HG03135 (cell line): Measurements from ENCODE around the gene SLC44A2.
A peak's percentile ranks its signal among the peaks of the same experiment; 100 is the strongest.
"Not testable (repeated sequence)": the region's sequence is repeated elsewhere in the genome, so short reads cannot be mapped to it uniquely, and the experiment has no call there.

ENCODE experiments used
- ATAC-seq: cut with Tn5 transposase; IDR thresholded peaks from one replicate; pipeline ENCODE4 v1.9.1; 2021; ENCODE audit warnings: mild to moderate bottlenecking, moderate library complexity; ENCODE audit not compliant: unreplicated experiment

Gene SLC44A2

GRCh38 chr19:10648360-10648759 lies 23.0 kb downstream of the SLC44A2 start:
- ATAC-seq: no peak

GRCh38 chr19:10651851-10652250 lies 26.5 kb downstream of the SLC44A2 start:
- no peak for ATAC-seq

GRCh38 chr19:10653482-10653731 lies 28.1 kb downstream of the SLC44A2 start:
- no peak for ATAC-seq

- peak; percentile 72 for ATAC-seq
Measured at GRCh38 chr19:10653732-10654609, 28.6 kb downstream of the SLC44A2 start, which contains the start of gene ILF3. Gene ILF3, plus strand, starts transcription at chr19:10654346. Its CDS starts 16,260 bp downstream, at chr19:10670606.

GRCh38 chr19:10654610-10655456 lies 29.5 kb downstream of the SLC44A2 start:
- ATAC-seq: no peak

GRCh38 chr19:10655457-10656312 lies 30.3 kb downstream of the SLC44A2 start:
- ATAC-seq: no peak

- no peak for ATAC-seq
Measured at GRCh38 chr19:10660346-10660745, 35.0 kb downstream of the SLC44A2 start.

- no peak for ATAC-seq
Measured at GRCh38 chr19:10661946-10662345, 36.6 kb downstream of the SLC44A2 start.

- ATAC-seq: no peak
Measured at GRCh38 chr19:10662384-10663251, 37.3 kb downstream of the SLC44A2 start.

- ATAC-seq: not testable (repeated sequence)
Measured at GRCh38 chr19:10663252-10663563, 37.9 kb downstream of the SLC44A2 start.

GRCh38 chr19:10667867-10668266 lies 42.5 kb downstream of the SLC44A2 start:
- ATAC-seq: no peak

- no peak for ATAC-seq
Measured at GRCh38 chr19:10669246-10669645, 43.9 kb downstream of the SLC44A2 start.

- no peak for ATAC-seq
Measured at GRCh38 chr19:10670182-10670581, 44.8 kb downstream of the SLC44A2 start.

GRCh38 chr19:10670876-10671804 lies 45.8 kb downstream of the SLC44A2 start:
- ATAC-seq: no peak

GRCh38 chr19:10671922-10672321 lies 46.6 kb downstream of the SLC44A2 start:
- not testable (repeated sequence) for ATAC-seq

GRCh38 chr19:10675214-10675613 lies 49.9 kb downstream of the SLC44A2 start:
- not testable (repeated sequence) for ATAC-seq

GRCh38 chr19:10677751-10678150 lies 52.4 kb downstream of the SLC44A2 start:
- no peak for ATAC-seq

- no peak for ATAC-seq
Measured at GRCh38 chr19:10678813-10679212, 53.5 kb downstream of the SLC44A2 start.

- ATAC-seq: no peak
Measured at GRCh38 chr19:10679743-10680142, 54.4 kb downstream of the SLC44A2 start.
